Kidney glomerular epithelial cell (primary cell): ENCODE results near the gene GSN.

Experiments used
- DNase-seq: peaks from one replicate; lab custom pipeline; 2025; lab: John Stamatoyannopoulos, UW

GSN gene

DNA sequence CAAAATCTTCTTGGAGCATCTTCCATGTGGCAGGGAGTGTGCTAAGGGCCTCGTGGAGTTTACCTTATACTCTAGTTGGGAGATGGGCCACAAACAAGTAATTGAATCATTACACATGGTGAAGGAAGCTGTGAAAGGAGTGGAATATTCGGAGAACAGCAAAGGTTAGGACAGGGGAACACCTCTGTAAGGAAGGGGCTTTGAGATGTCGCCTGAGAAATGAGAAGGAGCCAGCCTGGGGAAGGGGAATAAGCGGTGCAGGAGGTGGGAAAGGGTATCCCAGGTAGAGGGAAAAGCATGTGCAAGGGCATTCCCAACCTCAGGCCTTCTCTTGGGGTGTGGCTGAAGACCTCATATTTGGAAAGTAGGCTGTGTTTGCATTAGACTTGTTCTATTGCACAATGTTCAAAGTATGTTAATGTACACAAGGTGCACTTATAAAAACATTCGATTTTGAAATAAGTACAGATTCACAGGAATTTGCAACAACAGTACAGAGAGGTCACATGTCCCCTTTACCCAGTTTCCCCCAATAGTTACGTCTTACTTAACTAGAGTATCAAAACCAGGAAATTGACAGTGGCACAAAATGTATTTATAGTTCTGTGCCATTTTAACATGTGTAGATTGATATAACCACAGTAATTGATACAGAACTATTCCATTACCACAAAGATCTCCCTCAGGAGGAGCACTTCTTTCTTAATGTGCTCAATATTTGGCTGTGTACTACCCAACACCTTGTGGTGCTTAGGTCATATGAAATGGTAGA, 104.5 kb downstream of the GSN start:
- DNase-seq: no peak

DNA sequence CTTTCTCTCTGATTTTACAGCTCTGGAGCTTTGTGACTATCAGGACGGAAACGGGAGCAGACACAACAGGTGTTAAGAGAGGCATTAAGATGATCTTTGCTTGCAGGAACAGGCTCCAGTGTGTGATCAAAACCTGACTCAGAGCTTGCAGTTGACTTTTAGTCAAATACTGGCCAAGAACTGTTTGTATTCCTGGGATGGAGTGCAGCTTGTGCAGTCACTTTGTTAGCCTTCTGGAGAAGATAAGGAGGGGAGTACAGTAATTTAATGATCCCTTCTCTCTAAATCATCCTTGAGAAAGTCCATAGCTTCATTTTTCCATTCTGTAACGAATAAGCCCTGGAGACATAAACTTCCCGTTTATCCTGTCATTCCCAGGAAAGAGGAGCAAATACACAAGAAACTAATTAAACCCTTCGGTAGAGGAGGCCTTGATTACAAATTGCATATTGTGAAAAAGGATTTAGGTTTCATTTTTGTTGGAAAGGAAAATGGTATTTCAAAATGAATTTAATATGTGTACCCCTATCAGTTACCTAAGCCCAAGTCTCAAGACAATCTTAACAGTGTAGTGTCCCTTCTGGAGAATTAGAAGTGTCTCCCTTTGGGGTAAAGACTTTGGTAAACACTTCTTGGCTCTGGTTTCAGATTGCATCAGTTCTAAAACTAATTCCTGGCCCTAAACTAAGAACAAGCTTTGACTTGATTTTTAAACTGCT, 105.2 kb downstream of the GSN start:
- no peak for DNase-seq

GRCh38 chr9:121376214-121376830, 108.4 kb downstream of the GSN start:
- peak; percentile 33 for DNase-seq

- no peak for DNase-seq
These were observed 112.9 kb downstream of the GSN start for GRCh38 chr9:121380846-121381245.
